ENCODE measurements around the gene TMEFF2.
A peak's percentile ranks its signal among the peaks of the same experiment; 100 is the strongest.

DNA sequence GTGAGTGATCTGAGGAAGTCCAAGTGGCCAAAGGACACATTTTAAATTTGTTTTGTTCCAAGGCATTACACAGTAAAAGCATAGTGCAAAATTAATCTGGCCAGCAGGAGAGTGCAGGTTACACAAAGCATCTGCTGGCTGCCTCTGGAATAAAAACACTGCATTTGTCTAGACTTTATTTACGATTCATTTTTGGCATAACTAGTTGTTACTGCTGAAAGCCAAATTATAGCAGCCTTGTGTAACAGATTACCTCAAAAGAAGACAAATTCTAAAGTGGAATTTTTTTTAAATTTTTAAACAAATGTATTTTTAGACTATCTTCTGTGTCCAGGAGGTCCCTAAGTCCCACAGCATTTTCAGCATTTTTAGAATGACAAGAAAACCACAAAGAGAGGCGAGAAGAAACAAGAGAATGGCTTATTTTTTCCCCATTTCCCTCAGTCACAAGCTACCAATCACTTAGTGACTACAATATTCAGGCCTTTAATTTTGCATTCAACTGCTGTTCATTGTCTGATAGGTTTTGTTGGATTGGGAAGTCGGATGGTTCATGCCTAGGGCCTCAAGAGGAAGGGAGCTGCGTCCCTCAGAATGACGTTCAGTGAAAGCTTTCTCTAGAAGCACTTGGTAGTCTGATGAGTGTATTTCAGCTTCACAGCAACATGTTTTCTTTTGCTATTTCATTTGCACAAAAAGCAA lies 46.0 kb downstream of the TMEFF2 start:
- TF ChIP-seq CTCF (IDR thresholded peaks at IDR 0.05) (peak in 2 of 6 experiments; percentile 27 to 48), EP300 (IDR thresholded peaks at IDR 0.05) (no peak), POLR2A (IDR thresholded peaks at IDR 0.05) (no peak), POLR2AphosphoS5 (IDR thresholded peaks at IDR 0.05) (no peak)

Data from upper lobe of left lung (tissue), 4 donors.